ENCODE results near the gene VPS33B.
"Not testable (repeated sequence)": the region's sequence is repeated elsewhere in the genome, so short reads cannot be mapped to it uniquely, and the experiment has no call there.

VPS33B gene

GRCh38 chr15:91031796-91032195 is 9.4 kb upstream of the VPS33B start:
- DNase-seq (ENCODE audit: low read depth), result no peak

GRCh38 chr15:91027677-91028076 is 5.3 kb upstream of the VPS33B start:
- no peak for DNase-seq (ENCODE audit: low read depth)

- DNase-seq (ENCODE audit: low read depth), result no peak
These were observed 1.3 kb upstream of the VPS33B start for GRCh38 chr15:91023720-91024119.

- no peak for DNase-seq (ENCODE audit: low read depth)
These were observed 387 bp upstream of the VPS33B start for GRCh38 chr15:91022832-91023129.

- DNase-seq (ENCODE audit: low read depth), result no peak
These were observed 799 bp downstream of the VPS33B start for GRCh38 chr15:91021516-91022074.

- no peak for DNase-seq (ENCODE audit: low read depth)
These were observed 4.2 kb downstream of the VPS33B start for GRCh38 chr15:91018158-91018557.

GRCh38 chr15:91017716-91018115 is 4.7 kb downstream of the VPS33B start:
- DNase-seq (ENCODE audit: low read depth), result no peak

- not testable (repeated sequence) for DNase-seq (ENCODE audit: low read depth)
These were observed 8.7 kb downstream of the VPS33B start for GRCh38 chr15:91013701-91014100.

GRCh38 chr15:91007266-91007665 is 15.1 kb downstream of the VPS33B start:
- DNase-seq (ENCODE audit: low read depth), result no peak

GRCh38 chr15:91001209-91001608 is 21.2 kb downstream of the VPS33B start:
- no peak for DNase-seq (ENCODE audit: low read depth)

GRCh38 chr15:90998737-90999136 is 23.7 kb downstream of the VPS33B start:
- DNase-seq (ENCODE audit: low read depth), result no peak

- peak; percentile 93 for DNase-seq (ENCODE audit: low read depth)
These were observed 27.7 kb downstream of the VPS33B start, which contains the start of gene PRC1 for GRCh38 chr15:90994417-90995311. Gene PRC1 (minus strand): TSS chr15:90994535. CDS start chr15:90994417, 118 bp downstream.

- DNase-seq (ENCODE audit: low read depth), result peak; percentile 0
These were observed 28.4 kb downstream of the VPS33B start for GRCh38 chr15:90994059-90994416.

- DNase-seq (ENCODE audit: low read depth), result no peak
These were observed 30.7 kb downstream of the VPS33B start for GRCh38 chr15:90991587-90992285.

- no peak for DNase-seq (ENCODE audit: low read depth)
These were observed 31.9 kb downstream of the VPS33B start for GRCh38 chr15:90990446-90990845.

GRCh38 chr15:90989040-90989768 is 33.2 kb downstream of the VPS33B start:
- no peak for DNase-seq (ENCODE audit: low read depth)

GRCh38 chr15:90988296-90988695 is 34.1 kb downstream of the VPS33B start:
- DNase-seq (ENCODE audit: low read depth), result no peak

GRCh38 chr15:90987561-90988141 is 34.7 kb downstream of the VPS33B start:
- no peak for DNase-seq (ENCODE audit: low read depth)

- no peak for DNase-seq (ENCODE audit: low read depth)
These were observed 35.4 kb downstream of the VPS33B start for GRCh38 chr15:90986790-90987507.

- DNase-seq (ENCODE audit: low read depth), result no peak
These were observed 40.3 kb downstream of the VPS33B start for GRCh38 chr15:90982135-90982534.

GRCh38 chr15:90981681-90982080 is 40.7 kb downstream of the VPS33B start:
- no peak for DNase-seq (ENCODE audit: low read depth)

All from stimulated activated CD8-positive, alpha-beta memory T cell treated with anti-CD3 and anti-CD28 coated beads, Interleukin-12 subunit alpha, Interleukin-12 subunit beta, amount 100 ng/mL, for 4 hours (primary cell).